Measurements from ENCODE around the gene LHX3.

DNA sequence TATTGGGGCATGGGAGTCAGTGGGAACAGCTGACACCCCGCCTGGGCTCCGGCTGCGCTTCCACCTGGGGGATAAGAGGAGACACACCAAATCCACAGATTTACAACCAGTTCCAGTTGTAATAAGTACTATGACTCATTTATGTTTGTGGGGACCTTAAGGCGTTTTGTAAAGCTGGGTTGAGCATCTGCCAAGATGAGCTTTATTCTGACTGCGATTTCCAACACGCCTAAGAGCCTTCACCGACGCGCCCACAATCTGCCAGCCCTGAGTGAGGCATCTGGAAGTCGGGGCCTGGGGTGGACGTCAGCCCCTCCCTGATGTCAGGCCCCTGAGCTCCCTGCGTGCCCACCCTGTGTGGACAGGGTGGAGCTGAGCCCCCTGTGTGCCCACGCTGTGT lies 14.3 kb upstream of the LHX3 start:
- peak in 1 of 2 donors; percentile 19 for TF ChIP-seq POLR2AphosphoS5 (IDR thresholded peaks at IDR 0.05; ENCODE audit: insufficient read depth in 1 of 2, low read depth in 1 of 2)
- TF ChIP-seq, protein P1, sequence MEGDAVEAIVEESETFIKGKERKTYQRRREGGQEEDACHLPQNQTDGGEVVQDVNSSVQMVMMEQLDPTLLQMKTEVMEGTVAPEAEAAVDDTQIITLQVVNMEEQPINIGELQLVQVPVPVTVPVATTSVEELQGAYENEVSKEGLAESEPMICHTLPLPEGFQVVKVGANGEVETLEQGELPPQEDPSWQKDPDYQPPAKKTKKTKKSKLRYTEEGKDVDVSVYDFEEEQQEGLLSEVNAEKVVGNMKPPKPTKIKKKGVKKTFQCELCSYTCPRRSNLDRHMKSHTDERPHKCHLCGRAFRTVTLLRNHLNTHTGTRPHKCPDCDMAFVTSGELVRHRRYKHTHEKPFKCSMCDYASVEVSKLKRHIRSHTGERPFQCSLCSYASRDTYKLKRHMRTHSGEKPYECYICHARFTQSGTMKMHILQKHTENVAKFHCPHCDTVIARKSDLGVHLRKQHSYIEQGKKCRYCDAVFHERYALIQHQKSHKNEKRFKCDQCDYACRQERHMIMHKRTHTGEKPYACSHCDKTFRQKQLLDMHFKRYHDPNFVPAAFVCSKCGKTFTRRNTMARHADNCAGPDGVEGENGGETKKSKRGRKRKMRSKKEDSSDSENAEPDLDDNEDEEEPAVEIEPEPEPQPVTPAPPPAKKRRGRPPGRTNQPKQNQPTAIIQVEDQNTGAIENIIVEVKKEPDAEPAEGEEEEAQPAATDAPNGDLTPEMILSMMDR (IDR thresholded peaks at IDR 0.05), result no peak
